Esophagus muscularis mucosa (tissue), 4 donors: Measurements from ENCODE around the gene CUX1. TPM values are rescaled to one million over a fixed set of nuclear protein-coding genes. Genes with fewer than 3 reads are reported as not detected.
A peak's percentile ranks its signal among the peaks of the same experiment; 100 is the strongest.

Experiments used
- DNase-seq: peaks from one replicate; pipeline ENCODE4 v3.0.0-alpha.2; 2017; ENCODE audit errors: extremely low spot score
- H3K27ac ChIP-seq, 4 donors: fragments of 200-600 bp; sonication (generic); replicated peaks in 1 of 4; 1 replicate in 3 of 4; 2 replicates in 1 of 4; pipeline ENCODE4 v1.5.1; 2016 to 2019; ENCODE audit warnings: mild to moderate bottlenecking in 1 of 4
- H3K27me3 ChIP-seq, 4 donors: fragments of 200-600 bp; sonication (generic); one replicate each; pipeline versions ENCODE4 v1.5.1 to v1.6.0; 2016 to 2019
- H3K36me3 ChIP-seq, 4 donors: fragments of 200-600 bp; sonication (generic); one replicate each; pipeline ENCODE4 v1.5.1; 2016 to 2019
- H3K4me1 ChIP-seq, 4 donors: fragments of 200-600 bp; sonication (generic); one replicate each; pipeline ENCODE4 v1.5.1; 2016 to 2019
- H3K4me3 ChIP-seq, 4 donors: fragments of 200-600 bp; sonication (generic); 1 replicate in 2 of 4; 2 replicates in 2 of 4; pipeline ENCODE4 v1.5.1; 2016 to 2019; ENCODE audit warnings: mild to moderate bottlenecking in 4 of 4, moderate library complexity in 1 of 4
- H3K9me3 ChIP-seq, 4 donors: fragments of 200-600 bp; sonication (generic); 1 replicate in 3 of 4; 2 replicates in 1 of 4; pipeline ENCODE4 v1.5.1; 2016 to 2019
- CTCF ChIP-seq, 3 experiments: fragments of 200-600 bp in 2 of 3; fragments of 450-650 bp in 1 of 3; sonication (generic) in 2 of 3; IDR thresholded peaks; one replicate each; pipeline ENCODE4 v1.5.1; 2017 to 2019; ENCODE audit warnings: antibody characterized with exemption in 3 of 3, mild to moderate bottlenecking in 2 of 3, moderate library complexity in 1 of 3
- EP300 ChIP-seq: sonication (generic); formaldehyde crosslinking; IDR thresholded peaks from one replicate; pipeline ENCODE4 v1.6.1; 2017; ENCODE audit warnings: antibody characterized with exemption
- POLR2A ChIP-seq: fragments of 450-650 bp; IDR thresholded peaks from one replicate; pipeline ENCODE4 v1.6.1; 2017; ENCODE audit warnings: antibody characterized with exemption, moderate library complexity, mild to moderate bottlenecking, low read depth
- POLR2AphosphoS5 ChIP-seq, 2 donors: sonication (generic); formaldehyde crosslinking; IDR thresholded peaks; one replicate each; pipeline ENCODE4 v1.6.1; 2017; ENCODE audit warnings: antibody characterized with exemption in 2 of 2
- WGBS: methylation state at CpG from one replicate; pipeline ENCODE4 v1.1.5; 2018; 5-methylcytosine and 5-hydroxymethylcytosine counted together
- intact Hi-C: fragments of 100-400 bp; cut with DNase I; formaldehyde crosslinking; loops from one replicate; pipeline ENCODE4 v1.15.1; 2023
- total RNA-seq, 4 donors: library from RNA; depleted of rRNA; stranded (reverse); fragments of >200 nt; gene quantifications; one replicate each; pipeline versions ENCODE4 v1.1.0 to v1.2.1, GENCODE V29; 2016

Gene CUX1
- total RNA-seq, 4 donors from 2014 or later = 61.5 to 136 (median 92.3) TPM

GRCh38 chr7:102284891-102285539 lies 467.6 kb downstream of the CUX1 start:
- Histone ChIP-seq H3K27ac (peak overlapping the region; percentile 81 to 91 (median 84)), H3K4me1 (peaks cover 15 to 42% (median 36%) of the 10 kb centered on the region in 4 donors), H3K36me3 (peaks cover 0 to 3% (median 0%) of the 10 kb centered on the region in 4 donors), H3K27me3 (no peaks in the 10 kb centered on the region), H3K9me3 (no peaks in the 10 kb centered on the region), H3K4me3 (peak overlapping the region in 3 of 4 donors; percentile 73 to 91 (median 90))
- TF ChIP-seq POLR2AphosphoS5 (IDR thresholded peaks at IDR 0.05) = no peak
- no peak for TF ChIP-seq EP300
- TF ChIP-seq POLR2A = no peak
- TF ChIP-seq CTCF (IDR thresholded peaks at IDR 0.05) = no peak
- 59% methylated on average over 12 of the region's 19 CpGs for WGBS
- intact Hi-C loops = no loop called here
- DNase-seq = no peak

- no peak for DNase-seq
- Histone ChIP-seq H3K27ac (peak overlapping the region; percentile 81 to 91 (median 84)), H3K4me3 (peak overlapping the region; percentile 73 to 91 (median 86)), H3K4me1 (peaks cover 15 to 42% (median 36%) of the 10 kb centered on the region in 4 donors), H3K9me3 (no peaks in the 10 kb centered on the region), H3K36me3 (peaks cover 0 to 3% (median 0%) of the 10 kb centered on the region in 4 donors), H3K27me3 (no peaks in the 10 kb centered on the region)
- intact Hi-C loops = no loop called here
- TF ChIP-seq CTCF (IDR thresholded peaks at IDR 0.05) = no peak
- no peak for TF ChIP-seq EP300
- WGBS = 47% methylated on average over 6 of the region's 19 CpGs
Observed at GRCh38 chr7:102285540-102286236, 468.3 kb downstream of the CUX1 start.

- intact Hi-C loops = no loop called here
- WGBS = no CpG with 5 or more reads among the region's 116 CpGs
Observed at GRCh38 chr7:102286237-102287110, 469.0 kb downstream of the CUX1 start, which contains the start of gene SH2B2. Gene SH2B2 (plus strand): TSS chr7:102286868. CDS start chr7:102300551, 13,683 bp downstream.

More at GRCh38 chr7:102286237-102287110, 469.0 kb downstream of the CUX1 start, which contains the start of gene SH2B2:
- peak within 1 kb of the TSS; percentile 81 to 91 (median 84) for H3K27ac ChIP-seq
- peak within 1 kb of the TSS; percentile 73 to 91 (median 86) for H3K4me3 ChIP-seq
- H3K9me3 ChIP-seq = no peaks in the 10 kb centered on the region
- H3K4me1 ChIP-seq = peaks cover 15 to 42% (median 36%) of the 10 kb centered on the region in 4 donors
- TF ChIP-seq POLR2AphosphoS5 (IDR thresholded peaks at IDR 0.05) (peak; percentile 22 to 86), EP300 (no peak), POLR2A (peak; percentile 71), CTCF (IDR thresholded peaks at IDR 0.05) (no peak)
- H3K36me3 ChIP-seq = peaks cover 0 to 3% (median 0%) of the 10 kb centered on the region in 4 donors
- no peak for DNase-seq
- H3K27me3 ChIP-seq = peaks cover 0 to 5% (median 0%) of the 10 kb centered on the region in 4 donors
